ENCODE data around the gene DIAPH2.
"Not testable (repeated sequence)": the region's sequence is repeated elsewhere in the genome, so short reads cannot be mapped to it uniquely, and the experiment has no call there.

DIAPH2 gene

GRCh38 chrX:97387004-97387403 lies 702.4 kb downstream of the DIAPH2 start:
- DNase-seq (ENCODE audit: low read depth in 2 of 2), result no peak

GRCh38 chrX:97389761-97390192 lies 705.1 kb downstream of the DIAPH2 start:
- no peak for DNase-seq (ENCODE audit: low read depth in 2 of 2)

- DNase-seq (ENCODE audit: low read depth in 2 of 2), result no peak
These were observed 712.7 kb downstream of the DIAPH2 start for GRCh38 chrX:97397371-97397770.

GRCh38 chrX:97398030-97398551 lies 713.4 kb downstream of the DIAPH2 start:
- no peak for DNase-seq (ENCODE audit: low read depth in 2 of 2)

GRCh38 chrX:97399400-97399799 lies 714.8 kb downstream of the DIAPH2 start:
- no peak for DNase-seq (ENCODE audit: low read depth in 2 of 2)

- no peak for DNase-seq (ENCODE audit: low read depth in 2 of 2)
These were observed 715.9 kb downstream of the DIAPH2 start for GRCh38 chrX:97400492-97400891.

- DNase-seq (ENCODE audit: low read depth in 2 of 2), result no peak
These were observed 716.5 kb downstream of the DIAPH2 start for GRCh38 chrX:97401154-97401553.

- no peak for DNase-seq (ENCODE audit: low read depth in 2 of 2)
These were observed 717.0 kb downstream of the DIAPH2 start for GRCh38 chrX:97401586-97402136.

GRCh38 chrX:97402333-97402732 lies 717.7 kb downstream of the DIAPH2 start:
- DNase-seq (ENCODE audit: low read depth in 2 of 2), result no peak

GRCh38 chrX:97402903-97403302 lies 718.3 kb downstream of the DIAPH2 start:
- DNase-seq (ENCODE audit: low read depth in 2 of 2), result no peak

- DNase-seq (ENCODE audit: low read depth in 2 of 2), result no peak
These were observed 720.5 kb downstream of the DIAPH2 start for GRCh38 chrX:97405031-97405660.

- not testable (repeated sequence) for DNase-seq (ENCODE audit: low read depth in 2 of 2)
These were observed 725.2 kb downstream of the DIAPH2 start for GRCh38 chrX:97409632-97410415.

GRCh38 chrX:97416461-97416860 lies 731.8 kb downstream of the DIAPH2 start:
- no peak for DNase-seq (ENCODE audit: low read depth in 2 of 2)

- no peak for DNase-seq (ENCODE audit: low read depth in 2 of 2)
These were observed 744.5 kb downstream of the DIAPH2 start for GRCh38 chrX:97429101-97429500.

- no peak for DNase-seq (ENCODE audit: low read depth in 2 of 2)
These were observed 746.6 kb downstream of the DIAPH2 start for GRCh38 chrX:97431281-97431680.

- no peak for DNase-seq (ENCODE audit: low read depth in 2 of 2)
These were observed 761.7 kb downstream of the DIAPH2 start for GRCh38 chrX:97446298-97446882.

GRCh38 chrX:97447306-97447705 lies 762.7 kb downstream of the DIAPH2 start:
- no peak for DNase-seq (ENCODE audit: low read depth in 2 of 2)

- DNase-seq (ENCODE audit: low read depth in 2 of 2), result no peak
These were observed 767.6 kb downstream of the DIAPH2 start for GRCh38 chrX:97452283-97452682.

GRCh38 chrX:97461763-97462162 lies 777.1 kb downstream of the DIAPH2 start:
- DNase-seq (ENCODE audit: low read depth in 2 of 2), result no peak

GRCh38 chrX:97471071-97471470 lies 786.4 kb downstream of the DIAPH2 start:
- no peak for DNase-seq (ENCODE audit: low read depth in 2 of 2)

- no peak for DNase-seq (ENCODE audit: low read depth in 2 of 2)
These were observed 790.3 kb downstream of the DIAPH2 start for GRCh38 chrX:97474933-97475332.

- DNase-seq (ENCODE audit: low read depth in 2 of 2), result no peak
These were observed 794.7 kb downstream of the DIAPH2 start for GRCh38 chrX:97479106-97479890.

Measured in activated CD8-positive, alpha-beta memory T cell treated with anti-CD3 and anti-CD28 coated beads for 4 hours (primary cell).